ENCODE measurements around the gene COL4A4.
"Not testable (repeated sequence)": the region's sequence is repeated elsewhere in the genome, so short reads cannot be mapped to it uniquely, and the experiment has no call there.

Gene COL4A4

DNA sequence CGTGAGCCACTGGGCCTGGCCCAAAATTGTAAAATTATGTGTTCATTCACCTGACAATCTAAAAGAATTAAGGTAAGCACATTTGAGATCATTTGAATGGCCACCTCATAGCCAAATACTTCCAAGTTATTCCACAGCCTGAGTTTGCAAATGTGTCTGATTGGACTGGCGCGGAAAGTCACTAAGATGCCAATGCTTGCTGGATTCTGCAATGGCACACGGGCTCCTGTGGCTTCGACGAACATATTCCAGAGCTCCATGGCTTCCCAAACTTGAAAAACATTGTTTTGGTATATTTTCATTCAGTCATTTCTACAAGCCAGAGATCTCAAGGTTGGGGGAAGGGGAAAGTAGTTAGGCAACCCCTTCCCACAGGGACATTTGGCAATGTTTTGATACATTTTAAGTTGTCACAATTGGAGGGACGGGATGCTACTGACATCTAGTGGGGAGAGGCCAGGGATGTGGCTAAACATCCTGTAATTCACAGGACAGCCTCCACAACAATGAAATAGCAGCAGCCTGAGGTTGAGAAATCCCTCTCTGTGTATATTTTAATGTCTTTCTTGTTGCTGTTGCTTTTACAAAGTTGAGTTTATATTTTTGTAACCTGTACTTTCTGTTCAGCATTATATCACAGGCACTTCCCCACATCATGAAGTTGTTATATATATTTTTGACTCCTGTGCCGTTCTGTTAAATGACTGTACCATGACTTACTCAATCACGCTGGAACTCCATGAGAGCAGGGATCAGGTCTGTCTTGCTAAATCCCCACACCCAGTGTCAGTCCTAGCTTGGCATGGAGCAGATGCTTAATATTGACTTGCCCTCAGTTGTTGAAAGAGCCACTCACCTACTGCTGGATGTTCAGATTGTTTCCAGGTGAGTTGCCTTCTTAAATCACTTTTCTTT is 56.9 kb downstream of the COL4A4 start:
- DNase-seq: peak; percentile 66

- DNase-seq: no peak
These were observed 60.4 kb downstream of the COL4A4 start for GRCh38 chr2:227103583-227103982.

DNA sequence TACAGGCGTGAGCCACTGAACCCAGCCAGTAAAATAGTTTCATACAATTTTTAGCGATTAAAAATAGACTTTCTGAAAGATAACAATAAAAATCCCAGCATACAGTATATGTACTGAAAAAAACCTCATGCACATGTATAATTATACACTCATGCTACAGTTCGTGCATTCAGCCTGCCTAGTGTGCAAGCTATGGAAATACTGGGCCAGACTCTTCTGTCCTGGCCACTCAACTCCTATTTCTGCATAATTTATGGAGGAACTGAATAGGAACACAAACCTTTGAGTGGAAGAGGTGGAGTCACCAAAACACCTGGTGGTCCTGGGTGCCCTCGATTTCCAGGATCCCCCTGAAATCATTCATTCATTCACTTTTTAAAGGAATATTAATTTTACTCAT is 64.7 kb downstream of the COL4A4 start:
- no peak for DNase-seq

GRCh38 chr2:227098162-227098515 is 65.9 kb downstream of the COL4A4 start:
- DNase-seq: no peak

DNA sequence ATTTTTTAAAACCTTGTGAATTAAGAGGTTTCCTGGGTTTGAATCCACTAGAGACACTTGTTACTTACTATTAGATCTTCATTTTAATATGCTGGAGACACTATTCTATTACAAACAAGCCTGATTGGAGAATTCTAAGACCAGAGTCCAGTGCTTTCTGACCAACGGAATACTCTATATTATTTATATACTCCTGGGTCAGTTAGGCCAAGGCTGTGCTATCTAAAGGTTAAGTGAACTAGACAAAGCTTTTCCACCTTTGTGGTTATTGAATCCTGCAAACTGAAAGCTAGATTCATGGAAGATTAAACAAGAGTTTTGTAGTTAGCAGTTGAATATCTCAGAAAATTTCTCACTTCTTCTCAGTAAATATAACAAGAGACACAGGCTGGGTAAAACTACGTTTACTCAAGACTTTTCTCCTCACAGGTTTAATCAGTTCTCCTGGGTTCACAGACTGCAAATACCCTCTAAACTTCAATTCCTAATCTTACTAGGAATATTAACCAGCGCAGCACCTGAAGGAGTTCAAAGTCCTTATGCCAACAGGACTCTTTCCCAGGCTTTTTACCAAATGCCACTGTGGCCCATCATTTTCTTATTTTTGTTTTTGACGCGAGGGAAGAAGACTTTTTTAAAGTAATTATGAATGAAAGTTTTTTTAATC is 66.4 kb downstream of the COL4A4 start:
- no peak for DNase-seq

GRCh38 chr2:227095346-227095745 is 68.7 kb downstream of the COL4A4 start:
- no peak for DNase-seq

DNA sequence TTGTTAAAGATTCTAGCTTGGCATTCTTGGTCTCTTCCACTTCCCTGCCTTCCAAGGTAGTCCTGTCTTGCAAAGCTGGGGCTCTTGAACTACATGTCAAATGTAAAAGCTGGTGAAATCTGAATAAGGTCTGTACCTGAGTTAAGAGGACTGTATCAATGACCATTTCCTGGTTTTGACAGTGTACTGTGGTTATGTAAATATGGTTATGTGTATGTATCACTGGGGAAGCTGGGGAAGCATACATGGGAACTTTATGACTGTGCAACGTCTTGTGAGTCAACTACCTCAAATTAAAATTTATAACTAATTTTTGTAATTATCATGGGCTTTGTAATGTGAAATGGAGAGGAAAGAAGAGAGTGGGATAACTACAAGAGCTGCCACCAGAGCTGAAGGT is 81.7 kb downstream of the COL4A4 start:
- DNase-seq: no peak

- no peak for DNase-seq
These were observed 84.3 kb downstream of the COL4A4 start for GRCh38 chr2:227079726-227080125.

DNA sequence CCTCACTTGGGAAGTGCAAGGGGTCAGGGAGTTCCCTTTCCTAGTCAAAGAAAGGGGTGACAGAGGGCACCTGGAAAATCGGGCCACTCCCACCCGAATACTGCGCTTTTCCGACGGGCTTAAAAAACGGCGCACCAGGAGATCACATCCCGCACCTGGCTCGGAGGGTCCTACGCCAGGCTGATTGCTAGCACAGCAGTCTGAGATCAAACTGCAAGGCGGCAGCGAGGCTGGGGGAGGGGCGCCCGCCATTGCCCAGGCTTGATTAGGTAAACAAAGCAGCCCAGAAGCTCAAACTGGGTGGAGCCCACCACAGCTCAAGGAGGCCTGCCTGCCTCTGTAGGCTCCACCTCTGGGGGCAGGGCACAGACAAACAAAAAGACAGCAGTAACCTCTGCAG is 98.9 kb downstream of the COL4A4 start:
- not testable (repeated sequence) for DNase-seq

GRCh38 chr2:227058888-227059399 is 105.1 kb downstream of the COL4A4 start:
- no peak for DNase-seq

GRCh38 chr2:227057743-227058447 is 106.1 kb downstream of the COL4A4 start:
- no peak for DNase-seq

DNA sequence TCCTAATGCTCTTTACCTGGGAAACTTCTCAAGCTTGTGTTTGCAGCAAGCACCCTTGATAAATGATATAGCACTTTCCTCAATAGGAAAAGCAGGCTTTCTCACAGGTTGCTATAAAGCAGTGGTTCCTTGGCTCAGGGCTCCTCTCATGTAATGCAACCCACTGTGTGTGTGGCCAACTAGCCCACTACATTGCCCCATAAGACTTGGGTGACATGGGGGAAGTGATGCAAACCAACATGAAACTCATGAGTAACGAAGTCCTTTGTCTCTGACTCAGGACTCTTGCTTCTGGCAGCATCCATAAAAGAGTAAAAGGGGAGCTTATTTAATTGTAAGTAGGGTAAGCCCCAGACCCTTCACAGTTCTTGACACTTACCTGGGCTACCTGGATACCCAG is 106.9 kb downstream of the COL4A4 start:
- DNase-seq: no peak

DNA sequence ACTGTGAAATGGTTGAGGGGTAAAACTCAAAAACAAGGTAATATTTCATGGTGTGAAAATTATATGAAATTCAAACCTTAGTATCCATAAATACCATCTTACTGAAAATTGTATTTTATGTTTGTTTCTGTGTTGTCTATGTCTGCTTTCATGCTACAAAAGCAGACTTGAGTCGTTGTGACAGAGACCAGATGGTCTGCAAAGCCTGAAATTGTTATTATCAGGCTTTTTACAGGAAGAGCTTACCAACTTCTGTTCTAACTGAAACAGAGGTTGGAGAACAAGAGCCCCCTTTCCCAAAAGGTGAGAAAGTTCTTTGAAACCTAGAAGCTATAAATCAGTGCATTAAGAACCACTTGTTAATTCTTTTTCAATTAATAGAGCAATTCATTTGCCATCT is 110.0 kb downstream of the COL4A4 start:
- DNase-seq: no peak

DNA sequence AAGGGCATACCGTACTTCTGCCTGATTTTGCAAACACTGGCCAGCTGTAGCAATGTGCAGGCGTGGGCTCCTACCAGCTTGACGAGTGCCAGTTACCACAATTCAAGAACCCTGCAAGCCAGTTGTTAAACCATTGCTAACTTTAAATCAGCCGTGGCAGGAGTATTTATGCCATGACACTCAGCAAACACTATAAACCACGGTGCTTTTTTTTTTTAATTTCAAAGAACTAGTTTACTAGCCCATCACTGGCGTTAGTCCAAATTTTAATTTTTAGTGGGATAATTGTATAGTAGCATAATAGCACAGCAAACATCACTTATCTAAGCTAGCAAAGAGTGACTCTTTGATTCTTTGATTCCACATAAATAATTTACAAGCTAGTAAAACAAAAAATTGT is 111.1 kb downstream of the COL4A4 start:
- DNase-seq: no peak

DNA sequence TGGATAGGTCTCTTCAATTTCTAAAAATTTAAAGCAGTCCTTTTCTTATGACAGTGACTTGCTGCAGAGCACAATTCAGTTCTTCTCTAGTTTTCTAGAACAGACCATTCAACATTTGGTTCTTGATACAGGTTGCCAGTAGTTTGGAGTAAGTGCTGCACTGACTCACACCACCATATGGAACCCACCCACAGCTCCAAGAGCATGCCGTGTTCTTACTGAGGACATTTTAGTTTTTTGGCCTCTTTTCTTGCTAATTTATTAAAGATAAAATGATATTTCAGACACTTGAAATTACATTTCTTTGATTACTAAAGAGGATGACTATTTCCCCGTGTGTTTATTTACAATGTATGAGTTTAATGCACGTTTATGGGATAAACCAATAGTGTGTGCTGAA is 120.0 kb downstream of the COL4A4 start:
- DNase-seq: no peak

GRCh38 chr2:227038550-227039189 is 125.3 kb downstream of the COL4A4 start:
- no peak for DNase-seq

DNA sequence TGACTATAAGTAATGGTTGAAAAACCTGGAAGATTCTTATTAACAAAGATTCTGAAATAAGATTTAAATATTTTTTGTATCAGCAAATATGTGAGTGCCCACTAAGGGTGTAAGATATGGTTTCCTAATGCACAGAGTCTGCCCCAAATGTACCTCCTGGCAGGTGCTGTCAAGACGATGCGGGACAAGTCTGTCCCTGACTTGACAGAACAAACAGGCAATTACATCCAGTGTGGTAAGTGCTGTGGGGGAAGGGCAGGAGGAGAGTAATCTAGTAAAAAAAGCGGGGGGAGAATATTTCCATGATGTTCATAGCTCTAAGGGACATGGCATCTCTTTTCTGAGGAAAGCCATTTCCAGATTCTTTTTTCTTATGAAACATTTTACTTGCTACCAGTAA is 127.5 kb downstream of the COL4A4 start:
- DNase-seq: no peak

GRCh38 chr2:227035711-227036367 is 128.2 kb downstream of the COL4A4 start:
- DNase-seq: no peak

GRCh38 chr2:227033471-227034148 is 130.4 kb downstream of the COL4A4 start:
- no peak for DNase-seq

- DNase-seq: no peak
These were observed 132.6 kb downstream of the COL4A4 start for GRCh38 chr2:227031379-227031778.

DNA sequence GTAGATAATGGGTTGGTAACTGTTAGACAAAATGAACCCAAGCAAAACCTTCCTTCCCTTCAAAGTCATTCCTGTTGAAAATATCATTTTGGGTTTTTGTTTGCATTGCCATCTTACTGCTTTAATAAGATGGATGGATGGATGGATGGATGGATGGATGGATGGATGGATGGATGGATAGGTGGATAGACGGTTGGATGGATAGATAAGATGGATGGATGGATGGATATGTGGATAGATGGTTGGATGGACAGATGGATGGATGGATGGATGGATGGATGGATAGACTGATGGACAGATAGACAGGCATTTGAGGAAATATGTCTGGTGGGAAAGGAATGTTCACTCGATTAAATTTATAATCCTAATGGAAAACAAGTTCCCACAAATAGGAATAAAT is 133.2 kb downstream of the COL4A4 start:
- no peak for DNase-seq

All from right forelimb (tissue), 1 donor.